WTC11 (cell line): ENCODE measurements around the gene ANKS3. TPM values are rescaled to one million over a fixed set of nuclear protein-coding genes. Genes with fewer than 3 reads are reported as not detected.

Experiments
- ATAC-seq: fragments of 200-7000 bp; cut with Tn5 transposase; 2 replicates; pipeline ENCODE4 v1.10.0; 2021; ENCODE audit warnings: mild to moderate bottlenecking, moderate library complexity
- CTCF ChIA-PET: fragments of 300-600 bp; sonication (Branson Sonifier 250); formaldehyde crosslinking; loops from one replicate; lab custom pipeline; 2021; ENCODE audit warnings: antibody characterized with exemption; lab: Charles Lee
- POLR2A ChIA-PET: fragments of 350-600 bp; sonication (Branson Sonifier 250); formaldehyde crosslinking; loops from one replicate; lab custom pipeline; 2021; ENCODE audit warnings: antibody characterized with exemption; lab: Charles Lee
- DNase-seq: peaks from one replicate; pipeline ENCODE4 v3.0.0; 2021; ENCODE audit warnings: low spot score
- H3K27ac Mint-ChIP-seq: 2 replicates; pipeline ENCODE4 v1.8.0; 2021; ENCODE audit warnings: mixed read lengths
- H3K27me3 Mint-ChIP-seq: 2 replicates; pipeline ENCODE4 v1.8.0; 2021; ENCODE audit warnings: low read depth, mild to moderate bottlenecking, moderate library complexity, mixed read lengths
- H3K36me3 Mint-ChIP-seq: 2 replicates; pipeline ENCODE4 v1.8.0; 2021; ENCODE audit warnings: mixed read lengths
- H3K4me1 Mint-ChIP-seq: 2 replicates; pipeline ENCODE4 v1.8.0; 2022; ENCODE audit warnings: mixed read lengths
- H3K4me3 Mint-ChIP-seq: 2 replicates; pipeline ENCODE4 v1.8.0; 2021; ENCODE audit warnings: mild to moderate bottlenecking, moderate library complexity, mixed read lengths
- H3K9me3 Mint-ChIP-seq: 2 replicates; pipeline ENCODE4 v1.8.0; 2021; ENCODE audit warnings: mixed read lengths
- AR ChIP-seq: fragments of 250-450 bp; sonication (Bioruptor Pico); IDR thresholded peaks from 2 replicates; pipeline ENCODE4 v1.9.0; 2021; ENCODE audit warnings: mild to moderate bottlenecking
- ARID4B ChIP-seq: sonication (generic); formaldehyde crosslinking; IDR thresholded peaks from 2 replicates; pipeline ENCODE4 v1.8.0; 2023; ENCODE audit warnings: missing genetic modification reagents, mild to moderate bottlenecking, borderline replicate concordance
- ATF1 ChIP-seq: sonication (generic); formaldehyde crosslinking; IDR thresholded peaks from 2 replicates; pipeline ENCODE4 v1.8.1; 2023; ENCODE audit warnings: mild to moderate bottlenecking, moderate library complexity, missing genetic modification reagents
- CREM ChIP-seq: sonication (generic); formaldehyde crosslinking; IDR thresholded peaks from 2 replicates; pipeline ENCODE4 v1.8.1; 2022; ENCODE audit warnings: mild to moderate bottlenecking, missing genetic modification reagents, moderate library complexity
- FOXK1 ChIP-seq: sonication (generic); formaldehyde crosslinking; IDR thresholded peaks from 2 replicates; pipeline ENCODE4 v1.8.0; 2022; ENCODE audit warnings: mild to moderate bottlenecking, moderate library complexity, missing genetic modification reagents
- FOXP1 ChIP-seq: sonication (generic); formaldehyde crosslinking; IDR thresholded peaks from 2 replicates; pipeline ENCODE4 v1.8.0; 2022; ENCODE audit warnings: missing genetic modification reagents, mild to moderate bottlenecking, moderate library complexity, borderline replicate concordance
- JUN ChIP-seq: sonication (generic); formaldehyde crosslinking; IDR thresholded peaks from 2 replicates; pipeline ENCODE4 v1.8.0; 2023; ENCODE audit warnings: mild to moderate bottlenecking, missing genetic modification reagents
- MXD4 ChIP-seq: fragments of 250-450 bp; sonication (Bioruptor Pico); IDR thresholded peaks from 2 replicates; pipeline ENCODE4 v1.8.0; 2021; ENCODE audit warnings: mild to moderate bottlenecking, moderate library complexity, borderline replicate concordance
- NFATC4 ChIP-seq: fragments of 250-450 bp; sonication (Bioruptor Pico); IDR thresholded peaks from 2 replicates; pipeline ENCODE4 v1.9.0; 2021; ENCODE audit warnings: mild to moderate bottlenecking
- NR2C2 ChIP-seq: sonication (generic); formaldehyde crosslinking; IDR thresholded peaks from 2 replicates; pipeline ENCODE4 v1.8.0; 2022; ENCODE audit warnings: mild to moderate bottlenecking, missing genetic modification reagents
- RELA ChIP-seq: sonication (generic); formaldehyde crosslinking; IDR thresholded peaks from 2 replicates; pipeline ENCODE4 v1.8.1; 2022; ENCODE audit warnings: missing genetic modification reagents, mild to moderate bottlenecking, borderline replicate concordance
- SP1 ChIP-seq: sonication (generic); formaldehyde crosslinking; conservative IDR thresholded peaks from 2 replicates; pipeline ENCODE4 v1.8.1; 2022; ENCODE audit warnings: missing genetic modification reagents
- TCF7 ChIP-seq: sonication (generic); formaldehyde crosslinking; IDR thresholded peaks from 2 replicates; pipeline ENCODE4 v1.8.0; 2022; ENCODE audit warnings: mild to moderate bottlenecking, low read depth, missing genetic modification reagents, moderate library complexity
- TEAD1 ChIP-seq: sonication (generic); formaldehyde crosslinking; IDR thresholded peaks from 2 replicates; pipeline ENCODE4 v1.8.0; 2022; ENCODE audit warnings: mild to moderate bottlenecking, missing genetic modification reagents
- TEAD4 ChIP-seq: sonication (generic); formaldehyde crosslinking; IDR thresholded peaks from 2 replicates; pipeline ENCODE4 v1.8.0; 2022; ENCODE audit warnings: mild to moderate bottlenecking, missing genetic modification reagents
- USF2 ChIP-seq: sonication (generic); formaldehyde crosslinking; IDR thresholded peaks from 2 replicates; pipeline ENCODE4 v1.8.1; 2023; ENCODE audit warnings: mild to moderate bottlenecking, missing genetic modification reagents, moderate library complexity
- ZNF138 ChIP-seq: sonication (generic); formaldehyde crosslinking; conservative IDR thresholded peaks from 2 replicates; pipeline ENCODE4 v1.8.1; 2022; ENCODE audit warnings: mild to moderate bottlenecking, moderate library complexity, missing genetic modification reagents
- ZNF281 ChIP-seq: sonication (generic); formaldehyde crosslinking; IDR thresholded peaks from 2 replicates; pipeline ENCODE4 v1.8.0; 2023; ENCODE audit warnings: mild to moderate bottlenecking, missing genetic modification reagents
- ZNF396 ChIP-seq: fragments of 250-450 bp; sonication (Bioruptor Pico); IDR thresholded peaks from 2 replicates; pipeline ENCODE4 v1.8.0; 2021; ENCODE audit warnings: mild to moderate bottlenecking, moderate library complexity, borderline replicate concordance
- total RNA-seq: library from RNA; stranded (reverse); gene quantifications from 3 replicates; pipeline ENCODE4 v1.2.3, GENCODE V29; 2021

Gene ANKS3
- total RNA-seq, 1 experiment from 2014 or later = 35.6 TPM

- TF ChIP-seq ZNF281 (CRISPR knock-in tag) = peak; percentile 43; the same call in 1 of the 2 replicates
- TF ChIP-seq FOXK1 (CRISPR knock-in tag) = peak; percentile 96
- peak; percentile 100 for TF ChIP-seq SP1 (CRISPR knock-in tag)
- TF ChIP-seq TCF7 (CRISPR knock-in tag) = no peak
These were observed 33.0 kb upstream of the ANKS3 start, which contains the start of gene ZNF500 (continued) for GRCh38 chr16:4766875-4767628.

- ATAC-seq = no peak
- TF ChIP-seq ATF1 (no peak), MXD4 (no peak), FOXP1 (CRISPR knock-in tag) (no peak), TEAD4 (no peak), AR (CRISPR knock-in tag) (no peak), CREM (CRISPR knock-in tag) (no peak)
- DNase-seq = no peak
- no peaks in the 10 kb centered on the region for H3K27me3 Mint-ChIP-seq
- no peaks in the 10 kb centered on the region for H3K9me3 Mint-ChIP-seq
- peaks cover 12% of the 10 kb centered on the region for H3K36me3 Mint-ChIP-seq
- ChIA-PET CTCF (no interaction called here), POLR2A (interaction anchor here (3.1 kb wide), 1 partner anchor 37 kb away, joined by 16 read pairs; the partner anchor contains the start of gene ROGDI)
- H3K4me3 Mint-ChIP-seq = peak overlapping the region; percentile 80
- H3K4me1 Mint-ChIP-seq = peaks cover 17% of the 10 kb centered on the region
- H3K27ac Mint-ChIP-seq = no peak overlapping the region
These were observed 31.7 kb upstream of the ANKS3 start for GRCh38 chr16:4765511-4766474.

GRCh38 chr16:4763791-4764190, 29.7 kb upstream of the ANKS3 start:
- Mint-ChIP-seq H3K36me3 (peaks cover 28% of the 10 kb centered on the region), H3K9me3 (no peaks in the 10 kb centered on the region), H3K4me3 (no peak overlapping the region), H3K4me1 (peaks cover 12% of the 10 kb centered on the region), H3K27me3 (no peaks in the 10 kb centered on the region), H3K27ac (no peak overlapping the region)
- POLR2A ChIA-PET = interaction anchor here (0.7 kb wide), 1 partner anchor 221 kb away, joined by 3 read pairs; no protein-coding TSS in a partner anchor
- no peak for ATAC-seq
- CTCF ChIA-PET = no interaction called here
- no peak for TF ChIP-seq NR2C2 (CRISPR knock-in tag)
- TF ChIP-seq RELA (CRISPR knock-in tag) = no peak
- TF ChIP-seq ZNF138 = no peak
- TF ChIP-seq NFATC4 (CRISPR knock-in tag) = no peak
- no peak for TF ChIP-seq ZNF396 (CRISPR knock-in tag)
- no peak for TF ChIP-seq USF2 (CRISPR knock-in tag)
- no peak for TF ChIP-seq JUN
- TF ChIP-seq ARID4B = no peak
- TF ChIP-seq TEAD1 = no peak
- no peak for DNase-seq
